GM19463 (cell line): Measurements from ENCODE around the gene DCPS.

ENCODE experiments used
- ATAC-seq: cut with Tn5 transposase; IDR thresholded peaks from one replicate; pipeline ENCODE4 v1.9.1; 2021; ENCODE audit warnings: mild to moderate bottlenecking, moderate library complexity; ENCODE audit not compliant: unreplicated experiment

Gene DCPS

GRCh38 chr11:126327281-126328000, 23.6 kb downstream of the DCPS start:
- ATAC-seq, result no peak

GRCh38 chr11:126328001-126328390, 24.1 kb downstream of the DCPS start:
- no peak for ATAC-seq

GRCh38 chr11:126328444-126328843, 24.6 kb downstream of the DCPS start:
- ATAC-seq, result no peak

- ATAC-seq, result no peak
Observed at GRCh38 chr11:126328938-126329643, 25.2 kb downstream of the DCPS start.

- no peak for ATAC-seq
Observed at GRCh38 chr11:126329644-126330211, 25.9 kb downstream of the DCPS start.

- ATAC-seq, result no peak
Observed at GRCh38 chr11:126331286-126331685, 27.4 kb downstream of the DCPS start.

GRCh38 chr11:126332221-126332711, 28.4 kb downstream of the DCPS start:
- ATAC-seq, result no peak

GRCh38 chr11:126333142-126333541, 29.3 kb downstream of the DCPS start:
- no peak for ATAC-seq

GRCh38 chr11:126334659-126335462, 31.0 kb downstream of the DCPS start:
- ATAC-seq, result no peak

- no peak for ATAC-seq
Observed at GRCh38 chr11:126335463-126335760, 31.6 kb downstream of the DCPS start.

- ATAC-seq, result no peak
Observed at GRCh38 chr11:126336138-126336541, 32.3 kb downstream of the DCPS start.

GRCh38 chr11:126336671-126337101, 32.8 kb downstream of the DCPS start:
- ATAC-seq, result no peak

GRCh38 chr11:126337126-126337473, 33.2 kb downstream of the DCPS start:
- no peak for ATAC-seq

GRCh38 chr11:126337474-126338241, 33.8 kb downstream of the DCPS start:
- ATAC-seq, result no peak

GRCh38 chr11:126338346-126339055, 34.6 kb downstream of the DCPS start:
- ATAC-seq, result no peak

- no peak for ATAC-seq
Observed at GRCh38 chr11:126339073-126339862, 35.4 kb downstream of the DCPS start.

GRCh38 chr11:126339863-126340434, 36.1 kb downstream of the DCPS start:
- no peak for ATAC-seq

- ATAC-seq, result no peak
Observed at GRCh38 chr11:126340960-126341606, 37.2 kb downstream of the DCPS start.
